Measurements from ENCODE around the gene ADAM30. TPM values are rescaled to one million over a fixed set of nuclear protein-coding genes. Genes with fewer than 3 reads are reported as not detected.
"Not testable (repeated sequence)": the region's sequence is repeated elsewhere in the genome, so short reads cannot be mapped to it uniquely, and the experiment has no call there.

ADAM30 gene
- total RNA-seq, 1 donor from 2014 or later, result not detected

- DNase-seq (ENCODE audit: missing footprints) (no peak), ATAC-seq (no peak)
- intact Hi-C loops (cut with DNase I), result loop anchor here (10.0 kb wide), 1 partner anchor 61 kb away; no protein-coding TSS in a partner anchor
Observed at GRCh38 chr1:119883826-119884225, 12.5 kb downstream of the ADAM30 start.

- ATAC-seq (no peak), DNase-seq (ENCODE audit: missing footprints) (no peak)
- intact Hi-C loops (cut with DNase I), result loop anchor here (10.0 kb wide), 1 partner anchor 62 kb away; no protein-coding TSS in a partner anchor
Observed at GRCh38 chr1:119882132-119883049, 13.9 kb downstream of the ADAM30 start.

GRCh38 chr1:119879510-119880434 is 16.5 kb downstream of the ADAM30 start:
- no peak for DNase-seq (ENCODE audit: missing footprints)
- intact Hi-C loops (cut with DNase I), result loop anchor here (10.0 kb wide), 1 partner anchor 65 kb away; no protein-coding TSS in a partner anchor
- ATAC-seq, result no peak

GRCh38 chr1:119878171-119878570 is 18.1 kb downstream of the ADAM30 start:
- intact Hi-C loops (cut with DNase I), result no loop called here
- no peak for DNase-seq (ENCODE audit: missing footprints)

GRCh38 chr1:119874186-119874585 is 22.1 kb downstream of the ADAM30 start:
- intact Hi-C loops (cut with DNase I), result no loop called here
- no peak for DNase-seq (ENCODE audit: missing footprints)
- no peak for ATAC-seq

More at GRCh38 chr1:119878171-119878570, 18.1 kb downstream of the ADAM30 start:
- no peak for ATAC-seq

GRCh38 chr1:119873135-119874015 is 22.9 kb downstream of the ADAM30 start:
- no peak for DNase-seq (ENCODE audit: missing footprints)
- intact Hi-C loops (cut with DNase I), result no loop called here
- ATAC-seq, result no peak

- intact Hi-C loops (cut with DNase I), result no loop called here
- no peak for ATAC-seq
- no peak for DNase-seq (ENCODE audit: missing footprints)
Observed at GRCh38 chr1:119871881-119872280, 24.4 kb downstream of the ADAM30 start.

- DNase-seq (ENCODE audit: missing footprints) (peak; percentile 87), ATAC-seq (peak; percentile 80)
- intact Hi-C loops (cut with DNase I), result no loop called here
Observed at GRCh38 chr1:119870917-119871596, 25.3 kb downstream of the ADAM30 start.

- intact Hi-C loops (cut with DNase I), result no loop called here
- no peak for ATAC-seq
- no peak for DNase-seq (ENCODE audit: missing footprints)
Observed at GRCh38 chr1:119869995-119870394, 26.3 kb downstream of the ADAM30 start.

- ATAC-seq (no peak), DNase-seq (ENCODE audit: missing footprints) (no peak)
- intact Hi-C loops (cut with DNase I), result no loop called here
Observed at GRCh38 chr1:119868176-119868575, 28.1 kb downstream of the ADAM30 start.

- DNase-seq (ENCODE audit: missing footprints) (no peak), ATAC-seq (no peak)
- intact Hi-C loops (cut with DNase I), result no loop called here
Observed at GRCh38 chr1:119866451-119866850, 29.9 kb downstream of the ADAM30 start.

GRCh38 chr1:119865627-119866026 is 30.7 kb downstream of the ADAM30 start:
- intact Hi-C loops (cut with DNase I), result no loop called here
- ATAC-seq, result no peak

GRCh38 chr1:119862276-119862675 is 34.0 kb downstream of the ADAM30 start:
- intact Hi-C loops (cut with DNase I), result no loop called here
- no peak for ATAC-seq

More at GRCh38 chr1:119865627-119866026, 30.7 kb downstream of the ADAM30 start:
- no peak for DNase-seq (ENCODE audit: missing footprints)

GRCh38 chr1:119861547-119861946 is 34.8 kb downstream of the ADAM30 start:
- intact Hi-C loops (cut with DNase I), result no loop called here
- ATAC-seq (no peak), DNase-seq (ENCODE audit: missing footprints) (no peak)

More at GRCh38 chr1:119862276-119862675, 34.0 kb downstream of the ADAM30 start:
- no peak for DNase-seq (ENCODE audit: missing footprints)

- no peak for ATAC-seq
- no peak for DNase-seq (ENCODE audit: missing footprints)
- intact Hi-C loops (cut with DNase I), result no loop called here
Observed at GRCh38 chr1:119859647-119860046, 36.7 kb downstream of the ADAM30 start.

- intact Hi-C loops (cut with DNase I); DNase-seq (ENCODE audit: missing footprints); ATAC-seq: not testable (repeated sequence)
Observed at GRCh38 chr1:119858556-119859214, 37.6 kb downstream of the ADAM30 start.

GRCh38 chr1:119858126-119858525 is 38.2 kb downstream of the ADAM30 start:
- ATAC-seq (no peak), DNase-seq (ENCODE audit: missing footprints) (no peak)
- intact Hi-C loops (cut with DNase I), result no loop called here

Data from Right ventricle myocardium inferior (tissue), 1 donor.